Measurements from ENCODE around the gene TUBGCP3. TPM values are rescaled to one million over a fixed set of nuclear protein-coding genes. Genes with fewer than 3 reads are reported as not detected.

Gene TUBGCP3
- total RNA-seq, 1 donor: 17.0 TPM

GRCh38 chr13:112526146-112526853 lies 61.7 kb downstream of the TUBGCP3 start:
- Histone ChIP-seq H3K27me3 (ENCODE audit: insufficient read depth, low read length) (no peaks in the 10 kb centered on the region), H3K36me3 (ENCODE audit: insufficient read depth, low read length) (peaks cover 3% of the 10 kb centered on the region), H3K79me2 (ENCODE audit: insufficient read depth, low read length) (peaks cover 9% of the 10 kb centered on the region), H3K4me1 (ENCODE audit: insufficient read depth, low read length) (no peaks in the 10 kb centered on the region), H2AFZ (ENCODE audit: low read length) (no peak overlapping the region), H3K27ac (ENCODE audit: low read depth, low read length) (no peak overlapping the region), H3K4me3 (ENCODE audit: insufficient read depth, low read length) (no peak overlapping the region), H4K20me1 (ENCODE audit: insufficient read depth, low read length) (no peaks in the 10 kb centered on the region), H3K4me2 (ENCODE audit: insufficient read depth, low read length) (no peak overlapping the region), H3K9me3 (ENCODE audit: low read depth, low read length) (no peaks in the 10 kb centered on the region)
- no peak for DNase-seq (ENCODE audit: insufficient read length, low spot score, missing footprints)
- TF ChIP-seq CTCF (IDR thresholded peaks at IDR 0.05; ENCODE audit: extremely low read depth, low read depth, low read length): no peak

- TF ChIP-seq CTCF (IDR thresholded peaks at IDR 0.05; ENCODE audit: extremely low read depth, low read depth, low read length): no peak
- Histone ChIP-seq H3K4me3 (ENCODE audit: insufficient read depth, low read length) (no peak overlapping the region), H3K4me1 (ENCODE audit: insufficient read depth, low read length) (no peaks in the 10 kb centered on the region), H3K36me3 (ENCODE audit: insufficient read depth, low read length) (peaks cover 3% of the 10 kb centered on the region), H3K4me2 (ENCODE audit: insufficient read depth, low read length) (no peak overlapping the region), H2AFZ (ENCODE audit: low read length) (no peak overlapping the region), H3K9me3 (ENCODE audit: low read depth, low read length) (no peaks in the 10 kb centered on the region), H4K20me1 (ENCODE audit: insufficient read depth, low read length) (no peaks in the 10 kb centered on the region), H3K27me3 (ENCODE audit: insufficient read depth, low read length) (no peaks in the 10 kb centered on the region), H3K27ac (ENCODE audit: low read depth, low read length) (no peak overlapping the region), H3K79me2 (ENCODE audit: insufficient read depth, low read length) (peaks cover 9% of the 10 kb centered on the region)
- no peak for DNase-seq (ENCODE audit: insufficient read length, low spot score, missing footprints)
These were observed 62.5 kb downstream of the TUBGCP3 start for GRCh38 chr13:112525356-112525945.

GRCh38 chr13:112522578-112522977 lies 65.4 kb downstream of the TUBGCP3 start:
- Histone ChIP-seq H4K20me1 (ENCODE audit: insufficient read depth, low read length) (no peaks in the 10 kb centered on the region), H3K4me3 (ENCODE audit: insufficient read depth, low read length) (no peak overlapping the region), H3K4me1 (ENCODE audit: insufficient read depth, low read length) (no peaks in the 10 kb centered on the region), H3K27ac (ENCODE audit: low read depth, low read length) (no peak overlapping the region), H3K4me2 (ENCODE audit: insufficient read depth, low read length) (no peak overlapping the region), H2AFZ (ENCODE audit: low read length) (no peak overlapping the region), H3K27me3 (ENCODE audit: insufficient read depth, low read length) (no peaks in the 10 kb centered on the region), H3K9me3 (ENCODE audit: low read depth, low read length) (no peaks in the 10 kb centered on the region), H3K79me2 (ENCODE audit: insufficient read depth, low read length) (peaks cover 9% of the 10 kb centered on the region), H3K36me3 (ENCODE audit: insufficient read depth, low read length) (peaks cover 13% of the 10 kb centered on the region)
- TF ChIP-seq CTCF (IDR thresholded peaks at IDR 0.05; ENCODE audit: extremely low read depth, low read depth, low read length): no peak
- no peak for DNase-seq (ENCODE audit: insufficient read length, low spot score, missing footprints)

GRCh38 chr13:112521073-112521685 lies 66.8 kb downstream of the TUBGCP3 start:
- peaks cover 20% of the 10 kb centered on the region for H3K36me3 ChIP-seq (ENCODE audit: insufficient read depth, low read length)
- no peak for DNase-seq (ENCODE audit: insufficient read length, low spot score, missing footprints)
- peaks cover 3% of the 10 kb centered on the region for H3K79me2 ChIP-seq (ENCODE audit: insufficient read depth, low read length)
- H3K27ac ChIP-seq (ENCODE audit: low read depth, low read length): no peak overlapping the region
- no peak for TF ChIP-seq CTCF (IDR thresholded peaks at IDR 0.05; ENCODE audit: extremely low read depth, low read depth, low read length)
- H3K27me3 ChIP-seq (ENCODE audit: insufficient read depth, low read length): no peaks in the 10 kb centered on the region
- H3K9me3 ChIP-seq (ENCODE audit: low read depth, low read length): no peaks in the 10 kb centered on the region
- no peak overlapping the region for H3K4me2 ChIP-seq (ENCODE audit: insufficient read depth, low read length)
- no peaks in the 10 kb centered on the region for H4K20me1 ChIP-seq (ENCODE audit: insufficient read depth, low read length)
- H3K4me3 ChIP-seq (ENCODE audit: insufficient read depth, low read length): no peak overlapping the region
- no peak overlapping the region for H2AFZ ChIP-seq (ENCODE audit: low read length)
- no peaks in the 10 kb centered on the region for H3K4me1 ChIP-seq (ENCODE audit: insufficient read depth, low read length)

Data from osteoblast (primary cell).